A673 (cell line): ENCODE measurements around the gene TBC1D4.

Experiments
- EZH2 ChIP-seq: fragments of 200-600 bp; sonication (generic); IDR thresholded peaks from 2 replicates; pipeline ENCODE4 v1.6.1; 2017; ENCODE audit warnings: borderline replicate concordance, low read depth, mild to moderate bottlenecking, mixed read lengths, antibody characterized with exemption, low read length; ENCODE audit not compliant: poor library complexity, severe bottlenecking
- TF ChIP-seq, protein P1 (sequence below): fragments of 300-800, 200-600 bp; sonication (generic); conservative IDR thresholded peaks from 2 replicates; pipeline ENCODE4 v1.5.1; 2017; ENCODE audit warnings: low read depth, mild to moderate bottlenecking, antibody characterized with exemption, low read length, moderate library complexity, mixed read lengths

DNA sequence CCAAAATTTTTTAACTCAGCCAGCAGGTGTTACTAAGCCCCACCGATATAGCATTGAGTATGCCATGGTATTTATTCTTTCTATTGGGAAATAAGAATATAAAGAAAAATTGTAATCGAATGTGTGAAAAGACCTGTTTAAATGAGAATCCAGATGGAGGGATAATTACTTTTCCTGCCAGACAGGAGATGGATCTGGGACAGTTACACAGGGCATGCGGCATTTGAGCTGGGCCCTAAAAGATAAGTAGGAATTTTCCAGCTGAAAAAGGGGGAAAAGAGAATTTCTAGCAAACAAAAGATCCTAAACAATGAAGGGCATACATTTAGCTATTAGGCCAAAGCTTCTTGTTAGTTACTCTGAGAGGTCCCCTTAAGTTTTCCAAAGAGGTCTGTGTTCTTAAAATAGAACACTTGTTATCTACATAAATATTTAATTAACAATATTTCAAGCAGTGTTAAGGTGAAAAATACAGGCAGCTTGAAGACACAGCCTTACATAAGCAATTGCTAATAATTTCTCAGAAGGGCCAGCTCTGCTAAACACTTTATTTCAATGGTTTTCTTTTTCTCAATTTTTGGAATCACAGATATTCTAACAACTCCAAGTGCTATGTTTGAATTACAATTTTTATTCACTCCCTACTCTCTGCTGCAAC, 63.7 kb downstream of the TBC1D4 start:
- TF ChIP-seq, protein P1, sequence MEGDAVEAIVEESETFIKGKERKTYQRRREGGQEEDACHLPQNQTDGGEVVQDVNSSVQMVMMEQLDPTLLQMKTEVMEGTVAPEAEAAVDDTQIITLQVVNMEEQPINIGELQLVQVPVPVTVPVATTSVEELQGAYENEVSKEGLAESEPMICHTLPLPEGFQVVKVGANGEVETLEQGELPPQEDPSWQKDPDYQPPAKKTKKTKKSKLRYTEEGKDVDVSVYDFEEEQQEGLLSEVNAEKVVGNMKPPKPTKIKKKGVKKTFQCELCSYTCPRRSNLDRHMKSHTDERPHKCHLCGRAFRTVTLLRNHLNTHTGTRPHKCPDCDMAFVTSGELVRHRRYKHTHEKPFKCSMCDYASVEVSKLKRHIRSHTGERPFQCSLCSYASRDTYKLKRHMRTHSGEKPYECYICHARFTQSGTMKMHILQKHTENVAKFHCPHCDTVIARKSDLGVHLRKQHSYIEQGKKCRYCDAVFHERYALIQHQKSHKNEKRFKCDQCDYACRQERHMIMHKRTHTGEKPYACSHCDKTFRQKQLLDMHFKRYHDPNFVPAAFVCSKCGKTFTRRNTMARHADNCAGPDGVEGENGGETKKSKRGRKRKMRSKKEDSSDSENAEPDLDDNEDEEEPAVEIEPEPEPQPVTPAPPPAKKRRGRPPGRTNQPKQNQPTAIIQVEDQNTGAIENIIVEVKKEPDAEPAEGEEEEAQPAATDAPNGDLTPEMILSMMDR, result no peak
- no peak for TF ChIP-seq EZH2
